ENCODE results near the gene ID3.

Gene ID3

GRCh38 chr1:23528250-23528978 is 30.9 kb downstream of the ID3 start:
- peak overlapping the region; percentile 66 for H3K4me3 ChIP-seq (replicated peaks; ENCODE audit: low read depth, low read length)
- no peak for TF ChIP-seq CTCF (IDR thresholded peaks at IDR 0.05; ENCODE audit: low read depth, low read length, missing control alignments)
- DNase-seq (ENCODE audit: extremely low read depth, low read depth): peak; percentile 83

GRCh38 chr1:23527900-23528249 is 31.4 kb downstream of the ID3 start:
- TF ChIP-seq CTCF (IDR thresholded peaks at IDR 0.05; ENCODE audit: low read depth, low read length, missing control alignments): no peak
- no peak for DNase-seq (ENCODE audit: extremely low read depth, low read depth)
- no peak overlapping the region for H3K4me3 ChIP-seq (replicated peaks; ENCODE audit: low read depth, low read length)

GRCh38 chr1:23527366-23527765 is 31.9 kb downstream of the ID3 start:
- DNase-seq (ENCODE audit: extremely low read depth, low read depth): no peak
- no peak overlapping the region for H3K4me3 ChIP-seq (replicated peaks; ENCODE audit: low read depth, low read length)
- TF ChIP-seq CTCF (IDR thresholded peaks at IDR 0.05; ENCODE audit: low read depth, low read length, missing control alignments): no peak

GRCh38 chr1:23526329-23527041 is 32.8 kb downstream of the ID3 start:
- no peak for TF ChIP-seq CTCF (IDR thresholded peaks at IDR 0.05; ENCODE audit: low read depth, low read length, missing control alignments)
- no peak overlapping the region for H3K4me3 ChIP-seq (replicated peaks; ENCODE audit: low read depth, low read length)
- no peak for DNase-seq (ENCODE audit: extremely low read depth, low read depth)

GRCh38 chr1:23525558-23526250 is 33.6 kb downstream of the ID3 start:
- no peak overlapping the region for H3K4me3 ChIP-seq (replicated peaks; ENCODE audit: low read depth, low read length)
- TF ChIP-seq CTCF (IDR thresholded peaks at IDR 0.05; ENCODE audit: low read depth, low read length, missing control alignments): no peak
- DNase-seq (ENCODE audit: extremely low read depth, low read depth): no peak

- no peak overlapping the region for H3K4me3 ChIP-seq (replicated peaks; ENCODE audit: low read depth, low read length)
- no peak for DNase-seq (ENCODE audit: extremely low read depth, low read depth)
- no peak for TF ChIP-seq CTCF (IDR thresholded peaks at IDR 0.05; ENCODE audit: low read depth, low read length, missing control alignments)
These were observed 34.4 kb downstream of the ID3 start for GRCh38 chr1:23524716-23525401.

All from HFF-Myc (cell line).